Colonic mucosa (tissue), 4 donors: Measurements from ENCODE around the gene KIR2DL3. TPM values are rescaled to one million over a fixed set of nuclear protein-coding genes. Genes with fewer than 3 reads are reported as not detected.

Experiments used
- DNase-seq: peaks from one replicate; pipeline ENCODE4 v3.0.0-alpha.2; 2020
- H3K27ac ChIP-seq: fragments of 200-600 bp; one replicate; pipeline ENCODE4 v1.8.0; 2021
- H3K27me3 ChIP-seq: fragments of 200-600 bp; one replicate; pipeline ENCODE4 v1.8.0; 2021
- H3K36me3 ChIP-seq: fragments of 200-600 bp; one replicate; pipeline ENCODE4 v1.8.0; 2021
- H3K4me1 ChIP-seq: fragments of 200-600 bp; one replicate; pipeline ENCODE4 v1.8.0; 2021; ENCODE audit warnings: mild to moderate bottlenecking
- H3K4me3 ChIP-seq: fragments of 200-600 bp; one replicate; pipeline ENCODE4 v1.8.0; 2021
- H3K9ac ChIP-seq, 2 donors: one replicate each; pipeline ENCODE4 v1.7.0; 2013; ENCODE audit warnings: control low read depth in 2 of 2, low read depth in 2 of 2, low read length in 2 of 2
- H3K9me3 ChIP-seq: fragments of 200-600 bp; one replicate; pipeline ENCODE4 v1.8.0; 2021
- intact Hi-C: fragments of 100-400 bp; cut with DNase I; formaldehyde crosslinking; loops from one replicate; pipeline ENCODE4 v1.14.1; 2022
- total RNA-seq, 2 donors: library from RNA; stranded (reverse); fragmentation: NEBNext Ultra II Directional in 1 of 2; extraction: Animal tissue kit (Norgen Biotek cat#: 25700) in 1 of 2; gene quantifications; one replicate each; pipeline ENCODE4 v1.2.1, GENCODE V29; 2021
- TF ChIP-seq, protein P1 (sequence below): fragments of 200-600 bp; IDR thresholded peaks from one replicate; pipeline ENCODE4 v1.8.0; 2022; ENCODE audit warnings: antibody characterized with exemption, mild to moderate bottlenecking
- donor health status: healthy.
- donor health status: DM: no; HTN: no; CAD: no.
- donor health status: DM: no; HTN: no; CAD: no.

KIR2DL3 gene
- total RNA-seq, 2 donors from 2014 or later, result not detected

DNA sequence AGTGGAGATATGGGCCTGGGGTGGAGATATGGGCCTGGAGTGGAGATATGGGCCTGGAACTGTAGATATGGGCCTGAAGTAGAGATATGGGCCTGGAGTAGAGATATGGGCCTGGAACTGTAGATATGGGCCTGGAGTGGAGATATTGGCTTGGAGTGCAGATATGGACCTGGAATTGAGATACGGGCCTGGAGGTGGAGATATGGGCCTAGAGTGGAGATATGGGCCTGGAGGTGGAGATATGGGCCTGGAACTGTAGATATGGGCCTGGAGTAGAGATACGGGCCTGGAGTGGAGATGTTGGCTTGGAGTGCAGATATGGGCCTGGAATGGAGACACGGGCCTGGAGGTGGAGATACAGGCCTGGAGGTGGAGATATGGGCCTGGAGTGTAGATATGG is 13.7 kb upstream of the KIR2DL3 start:
- Histone ChIP-seq H3K9ac (no peak overlapping the region), H3K27ac (no peak overlapping the region), H3K4me1 (no peaks in the 10 kb centered on the region), H3K4me3 (no peak overlapping the region), H3K9me3 (no peaks in the 10 kb centered on the region), H3K36me3 (no peaks in the 10 kb centered on the region), H3K27me3 (no peaks in the 10 kb centered on the region)
- intact Hi-C loops, result no loop called here
- no peak for DNase-seq
- TF ChIP-seq, protein P1, sequence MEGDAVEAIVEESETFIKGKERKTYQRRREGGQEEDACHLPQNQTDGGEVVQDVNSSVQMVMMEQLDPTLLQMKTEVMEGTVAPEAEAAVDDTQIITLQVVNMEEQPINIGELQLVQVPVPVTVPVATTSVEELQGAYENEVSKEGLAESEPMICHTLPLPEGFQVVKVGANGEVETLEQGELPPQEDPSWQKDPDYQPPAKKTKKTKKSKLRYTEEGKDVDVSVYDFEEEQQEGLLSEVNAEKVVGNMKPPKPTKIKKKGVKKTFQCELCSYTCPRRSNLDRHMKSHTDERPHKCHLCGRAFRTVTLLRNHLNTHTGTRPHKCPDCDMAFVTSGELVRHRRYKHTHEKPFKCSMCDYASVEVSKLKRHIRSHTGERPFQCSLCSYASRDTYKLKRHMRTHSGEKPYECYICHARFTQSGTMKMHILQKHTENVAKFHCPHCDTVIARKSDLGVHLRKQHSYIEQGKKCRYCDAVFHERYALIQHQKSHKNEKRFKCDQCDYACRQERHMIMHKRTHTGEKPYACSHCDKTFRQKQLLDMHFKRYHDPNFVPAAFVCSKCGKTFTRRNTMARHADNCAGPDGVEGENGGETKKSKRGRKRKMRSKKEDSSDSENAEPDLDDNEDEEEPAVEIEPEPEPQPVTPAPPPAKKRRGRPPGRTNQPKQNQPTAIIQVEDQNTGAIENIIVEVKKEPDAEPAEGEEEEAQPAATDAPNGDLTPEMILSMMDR, result no peak

DNA sequence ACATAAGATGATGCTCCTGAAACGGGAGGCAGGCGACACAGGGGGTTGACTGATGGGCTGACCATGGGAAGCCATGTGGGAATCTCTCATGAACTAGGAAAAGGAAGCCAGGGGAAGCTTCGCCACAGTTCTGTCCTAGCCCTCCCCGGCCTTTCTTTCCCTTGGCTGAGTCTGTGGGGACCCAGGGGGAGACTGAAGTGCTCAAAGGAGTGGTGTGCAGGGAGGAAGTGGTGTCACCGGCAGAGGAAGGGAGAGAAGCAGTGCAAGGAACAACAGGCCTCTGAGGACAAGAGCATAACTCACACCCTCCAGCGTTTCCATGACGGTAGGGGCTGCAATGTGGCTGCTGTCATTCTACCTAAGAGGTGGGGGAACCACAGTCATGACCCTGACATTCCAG is 13.0 kb upstream of the KIR2DL3 start:
- no peaks in the 10 kb centered on the region for H3K9me3 ChIP-seq
- TF ChIP-seq, protein P1, result no peak
- no peak overlapping the region for H3K9ac ChIP-seq
- no peaks in the 10 kb centered on the region for H3K36me3 ChIP-seq
- no peak for DNase-seq
- H3K27me3 ChIP-seq, result no peaks in the 10 kb centered on the region
- H3K4me3 ChIP-seq, result no peak overlapping the region
- no peaks in the 10 kb centered on the region for H3K4me1 ChIP-seq
- no peak overlapping the region for H3K27ac ChIP-seq
- intact Hi-C loops, result no loop called here

DNA sequence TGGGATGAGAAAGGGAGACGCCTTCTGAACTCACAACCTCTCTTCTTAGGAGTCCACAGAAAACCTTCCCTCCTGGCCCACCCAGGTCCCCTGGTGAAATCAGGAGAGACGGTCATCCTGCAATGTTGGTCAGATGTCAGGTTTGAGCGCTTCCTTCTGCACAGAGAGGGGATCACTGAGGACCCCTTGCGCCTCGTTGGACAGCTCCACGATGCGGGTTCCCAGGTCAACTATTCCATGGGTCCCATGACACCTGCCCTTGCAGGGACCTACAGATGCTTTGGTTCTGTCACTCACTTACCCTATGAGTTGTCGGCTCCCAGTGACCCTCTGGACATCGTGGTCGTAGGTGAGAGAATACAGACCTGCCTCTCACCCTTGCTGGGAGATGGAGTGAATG is 10.8 kb upstream of the KIR2DL3 start:
- TF ChIP-seq, protein P1, result no peak
- H3K27me3 ChIP-seq, result no peaks in the 10 kb centered on the region
- H3K36me3 ChIP-seq, result no peaks in the 10 kb centered on the region
- intact Hi-C loops, result no loop called here
- H3K4me3 ChIP-seq, result no peak overlapping the region
- no peak overlapping the region for H3K9ac ChIP-seq
- no peaks in the 10 kb centered on the region for H3K4me1 ChIP-seq
- DNase-seq, result no peak
- no peak overlapping the region for H3K27ac ChIP-seq
- no peaks in the 10 kb centered on the region for H3K9me3 ChIP-seq

DNA sequence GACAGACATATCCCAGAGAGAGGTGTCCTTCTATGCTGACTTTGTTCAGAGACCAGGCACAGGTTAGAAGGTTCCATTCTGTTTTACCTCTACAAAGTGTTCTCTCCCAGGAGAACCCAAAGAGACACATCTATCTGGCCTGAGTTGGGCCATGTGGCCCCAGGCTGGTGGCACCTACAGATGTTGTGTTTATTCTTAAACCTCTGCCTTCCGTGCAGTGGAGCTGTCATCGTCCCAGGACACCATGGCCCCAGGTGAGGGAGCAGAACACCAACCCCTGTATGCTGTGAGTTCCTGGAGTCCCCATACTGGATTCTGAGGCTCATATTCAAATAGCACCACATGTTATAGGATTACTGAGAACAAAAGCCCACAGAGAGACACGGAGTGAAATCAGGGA is 10.1 kb upstream of the KIR2DL3 start:
- TF ChIP-seq, protein P1, result no peak
- intact Hi-C loops, result no loop called here
- H3K27ac ChIP-seq, result no peak overlapping the region
- H3K9me3 ChIP-seq, result no peaks in the 10 kb centered on the region
- no peak overlapping the region for H3K4me3 ChIP-seq
- H3K4me1 ChIP-seq, result no peaks in the 10 kb centered on the region
- no peaks in the 10 kb centered on the region for H3K36me3 ChIP-seq
- no peak overlapping the region for H3K9ac ChIP-seq
- no peaks in the 10 kb centered on the region for H3K27me3 ChIP-seq
- no peak for DNase-seq

DNA sequence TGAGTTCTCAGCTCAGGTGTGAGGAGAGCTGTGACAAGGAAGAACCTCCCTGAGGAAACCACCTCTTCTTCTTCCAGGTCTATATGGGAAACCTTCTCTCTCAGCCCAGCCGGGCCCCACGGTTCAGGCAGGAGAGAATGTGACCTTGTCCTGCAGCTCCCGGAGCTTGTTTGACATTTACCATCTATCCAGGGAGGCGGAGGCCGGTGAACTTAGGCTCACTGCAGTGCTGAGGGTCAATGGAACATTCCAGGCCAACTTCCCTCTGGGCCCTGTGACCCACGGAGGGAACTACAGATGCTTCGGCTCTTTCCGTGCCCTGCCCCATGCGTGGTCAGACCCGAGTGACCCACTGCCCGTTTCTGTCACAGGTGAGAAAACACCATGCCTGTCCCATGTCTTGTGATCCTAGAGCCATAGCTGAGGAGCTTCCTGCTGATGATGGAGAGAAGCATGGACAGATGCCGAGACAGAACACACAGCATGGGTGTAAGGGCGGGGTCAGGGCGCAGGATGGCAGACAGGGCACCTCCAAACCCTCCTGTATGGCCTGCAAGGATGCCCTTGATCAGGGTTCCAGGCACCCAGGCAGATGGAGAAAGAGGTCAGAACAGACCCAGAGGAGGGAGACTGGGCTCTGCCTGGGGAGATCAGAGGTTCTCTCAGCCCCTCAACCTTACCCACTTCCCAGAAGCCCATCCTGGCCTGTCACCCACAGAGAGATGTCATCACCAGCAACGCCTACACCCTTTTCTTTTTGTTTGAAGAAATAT is 8.7 kb upstream of the KIR2DL3 start:
- DNase-seq, result no peak
- Histone ChIP-seq H3K27ac (no peak overlapping the region), H3K27me3 (no peaks in the 10 kb centered on the region), H3K9ac (no peak overlapping the region), H3K36me3 (no peaks in the 10 kb centered on the region), H3K4me3 (no peak overlapping the region), H3K4me1 (no peaks in the 10 kb centered on the region), H3K9me3 (no peaks in the 10 kb centered on the region)
- TF ChIP-seq, protein P1, result no peak
- intact Hi-C loops, result no loop called here
